HepG2 (cell line): Measurements from ENCODE around the gene SYT8. TPM values are rescaled to one million over a fixed set of nuclear protein-coding genes. Genes with fewer than 3 reads are reported as not detected.

Experiments used
- ATAC-seq: fragments of 200-7000 bp; cut with Tn5 transposase; 3 replicates; pipeline ENCODE4 v1.9.1; 2020; ENCODE audit warnings: mild to moderate bottlenecking, moderate library complexity
- BruUV-seq: library from RNA; stranded (reverse); fragments of 400-500 nt; replicated peaks from 2 replicates; lab custom pipeline; 2021; lab: Mats Ljungman, UMichigan
- CTCF ChIA-PET: fragments of 300-600 bp; formaldehyde crosslinking; extraction: SDS; loops from one replicate; lab custom pipeline; 2021; ENCODE audit warnings: low total read pairs, inconsistent platforms, low intra/inter-chr PET ratio; lab: Yijun Ruan, JAX
- POLR2A ChIA-PET: fragments of 350-600 bp; sonication (Branson Sonifier 250); formaldehyde crosslinking; loops from one replicate; lab custom pipeline; 2020; ENCODE audit warnings: antibody characterized with exemption, inconsistent platforms; lab: Yijun Ruan, JAX
- DNase-seq: peaks from one replicate; pipeline ENCODE4 v3.0.0-alpha.2; 2015; ENCODE audit warnings: low spot score
- FAIRE-seq: peaks from 3 replicates; lab custom pipeline; 2011; peaks lifted over from hg19 to GRCh38; lab: Jason Lieb, UNC
- H2AFZ ChIP-seq: one replicate; pipeline ENCODE4 v1.6.1; 2011; ENCODE audit warnings: low read length, inconsistent platforms
- H3K27ac ChIP-seq: fragments of 300-600 bp; 3 replicates; pipeline ENCODE4 v1.8.0; 2011; ENCODE audit warnings: mixed run types, mild to moderate bottlenecking, mixed read lengths, low read length, inconsistent platforms; ENCODE audit not compliant: insufficient read depth; ENCODE audit errors: extremely low read length
- H3K27me3 ChIP-seq, 2 experiments: fragments of 200-600 bp in 1 of 2; 2 replicates in 1 of 2; 3 replicates in 1 of 2; pipeline versions ENCODE4 v1.6.0 to v1.8.0; 2011; ENCODE audit warnings: low read length in 2 of 2, mild to moderate bottlenecking in 2 of 2, moderate library complexity in 2 of 2, inconsistent platforms in 1 of 2; ENCODE audit not compliant: insufficient read depth in 2 of 2, control insufficient read depth in 1 of 2
- H3K36me3 ChIP-seq, 2 experiments: fragments of 200-600 bp in 1 of 2; replicated peaks in 1 of 2; 2 replicates in 1 of 2; 3 replicates in 1 of 2; pipeline versions ENCODE4 v1.5.1 to v1.8.0; 2011; ENCODE audit warnings: low read length in 2 of 2, inconsistent platforms in 1 of 2; ENCODE audit not compliant: insufficient read depth in 2 of 2, control insufficient read depth in 1 of 2
- H3K4me1 ChIP-seq: 2 replicates; pipeline ENCODE4 v1.5.1; 2012; ENCODE audit warnings: low read length, inconsistent platforms; ENCODE audit not compliant: insufficient read depth
- H3K4me2 ChIP-seq: 2 replicates; pipeline ENCODE4 v1.6.0; 2011; ENCODE audit warnings: low read depth, low read length, inconsistent platforms
- H3K4me3 ChIP-seq, 3 experiments: fragments of 200-600 bp in 1 of 3; sonication (generic), shearing (Covaris generic) in 1 of 3; replicated peaks in 1 of 3; 2 replicates each; pipeline ENCODE4 v1.5.1; 2011 to 2016; ENCODE audit warnings: low read length in 3 of 3, inconsistent platforms in 2 of 3, low read depth in 2 of 3, mild to moderate bottlenecking in 2 of 3, control low read depth in 1 of 3, mixed read lengths in 1 of 3; ENCODE audit not compliant: insufficient read depth in 1 of 3
- H3K79me2 ChIP-seq: one replicate; pipeline ENCODE4 v1.6.1; 2011; ENCODE audit warnings: low read length, inconsistent platforms; ENCODE audit not compliant: insufficient read depth
- H3K9ac ChIP-seq: 2 replicates; pipeline ENCODE4 v1.6.0; 2011; ENCODE audit warnings: mild to moderate bottlenecking, low read depth, low read length, inconsistent platforms; ENCODE audit not compliant: insufficient read depth
- H3K9me3 ChIP-seq: 2 replicates; pipeline ENCODE4 v1.5.1; 2012; ENCODE audit warnings: mild to moderate bottlenecking, low read length
- H4K20me1 ChIP-seq: 2 replicates; pipeline ENCODE4 v1.6.0; 2011; ENCODE audit warnings: inconsistent platforms, mild to moderate bottlenecking, low read length, moderate library complexity; ENCODE audit not compliant: insufficient read depth
- CC2D1A ChIP-seq: sonication (generic); formaldehyde crosslinking; IDR thresholded peaks from 2 replicates; pipeline ENCODE4 v1.8.1; 2023; ENCODE audit warnings: mild to moderate bottlenecking, missing genetic modification reagents
- FOSL1 ChIP-seq: sonication (generic); formaldehyde crosslinking; IDR thresholded peaks from 2 replicates; pipeline ENCODE4 v1.9.0; 2021; ENCODE audit warnings: missing genetic modification reagents, borderline replicate concordance
- HCFC1 ChIP-seq: fragments of 150-350 bp; IDR thresholded peaks from 2 replicates; pipeline ENCODE4 v1.6.1; 2014; ENCODE audit warnings: low read depth, low read length
- KLF12 ChIP-seq: sonication (generic); formaldehyde crosslinking; IDR thresholded peaks from 2 replicates; pipeline ENCODE4 v1.4.0; 2020; ENCODE audit warnings: missing genetic modification reagents, borderline replicate concordance
- MYNN ChIP-seq: sonication (generic); formaldehyde crosslinking; IDR thresholded peaks from 2 replicates; pipeline ENCODE4 v1.4.0; 2020; ENCODE audit warnings: mild to moderate bottlenecking, low read depth, missing genetic modification reagents
- PAF1 ChIP-seq: IDR thresholded peaks from 2 replicates; pipeline ENCODE4 v1.6.1; 2016; ENCODE audit warnings: missing genetic modification reagents, missing compliant biosample characterization
- PLRG1 ChIP-seq: fragments of 450-650 bp; conservative IDR thresholded peaks from 2 replicates; pipeline ENCODE4 v1.6.1; 2016
- RNF2 ChIP-seq: fragments of 450-650 bp; conservative IDR thresholded peaks from 2 replicates; pipeline ENCODE4 v1.6.1; 2016; ENCODE audit warnings: low read depth
- ZFYVE20 ChIP-seq: sonication (generic); formaldehyde crosslinking; IDR thresholded peaks from 2 replicates; pipeline ENCODE4 v1.8.0; 2023; ENCODE audit warnings: low read depth, mild to moderate bottlenecking, moderate library complexity, missing genetic modification reagents, borderline replicate concordance
- ZNF12 ChIP-seq: sonication (generic); formaldehyde crosslinking; IDR thresholded peaks from 2 replicates; pipeline ENCODE4 v1.5.0; 2020; ENCODE audit warnings: missing genetic modification reagents
- ZNF121 ChIP-seq: sonication (generic); formaldehyde crosslinking; IDR thresholded peaks from 2 replicates; pipeline ENCODE4 v1.5.0; 2020; ENCODE audit warnings: mild to moderate bottlenecking, missing genetic modification reagents
- ZNF317 ChIP-seq: sonication (generic); formaldehyde crosslinking; IDR thresholded peaks from 2 replicates; pipeline ENCODE4 v1.5.0; 2020; ENCODE audit warnings: mild to moderate bottlenecking, missing genetic modification reagents
- ZNF607 ChIP-seq: sonication (generic); formaldehyde crosslinking; IDR thresholded peaks from 2 replicates; pipeline ENCODE4 v1.5.1; 2020; ENCODE audit warnings: missing genetic modification reagents, mild to moderate bottlenecking, borderline replicate concordance
- ZNF629 ChIP-seq: sonication (generic); formaldehyde crosslinking; conservative IDR thresholded peaks from 2 replicates; pipeline ENCODE4 v1.5.0; 2020; ENCODE audit warnings: missing genetic modification reagents
- ZNF749 ChIP-seq: sonication (generic); formaldehyde crosslinking; IDR thresholded peaks from 2 replicates; pipeline ENCODE4 v1.8.0; 2022; ENCODE audit warnings: mild to moderate bottlenecking, missing genetic modification reagents, moderate library complexity, borderline replicate concordance
- WGBS: methylation state at CpG from one replicate; pipeline ENCODE4 v1.1.6; 2017; ENCODE audit warnings: low lambda C conversion rate; 5-methylcytosine and 5-hydroxymethylcytosine counted together
- in situ Hi-C: cut with HindIII; loops from 2 replicates; pipeline ENCODE4 v1.10.0; 2017; ENCODE audit warnings: low pct_unique_long_range_greater_than_20kb; ENCODE audit not compliant: extremely low pct_ligation_motif_present
- intact Hi-C: fragments of 100-400 bp; cut with micrococcal nuclease; formaldehyde crosslinking; loops from one replicate; pipeline ENCODE4 v1.10.0; 2022; ENCODE audit not compliant: unreplicated experiment
- polyA plus RNA-seq, 8 experiments: library from polyadenylated mRNA; depleted of rRNA in 3 of 8; stranded (reverse) in 7 of 8; unstranded in 1 of 8; fragments of >200 nt; fragmentation: Illumina TruSeq in 4 of 8; extraction: Trizol in 4 of 8; gene quantifications; 2 replicates each; pipeline versions ENCODE4 v1.2.1 to v1.2.3, GENCODE V29; 2011 to 2016; ENCODE audit warnings: low read depth in 4 of 8, missing spikeins in 1 of 8, mixed read lengths in 1 of 8; ENCODE audit not compliant: insufficient read depth in 1 of 8
- total RNA-seq, 5 experiments: library from RNA; depleted of rRNA; stranded (reverse); fragments of >200 nt; fragmentation: Illumina TruSeq; extraction: Trizol; gene quantifications; 2 replicates each; pipeline ENCODE4 v1.2.3, GENCODE V29; 2016; ENCODE audit warnings: low read depth in 1 of 5
- TF ChIP-seq, protein P1 (sequence below): sonication (generic); formaldehyde crosslinking; IDR thresholded peaks from 2 replicates; pipeline ENCODE4 v1.4.0; 2020; ENCODE audit warnings: missing genetic modification reagents
- TF ChIP-seq, protein P2 (sequence below): sonication (generic); formaldehyde crosslinking; IDR thresholded peaks from 2 replicates; pipeline ENCODE4 v1.4.0; 2020; ENCODE audit warnings: missing genetic modification reagents, mild to moderate bottlenecking, borderline replicate concordance
- TF ChIP-seq, protein P3 (sequence below): sonication (generic); formaldehyde crosslinking; IDR thresholded peaks from 2 replicates; pipeline ENCODE4 v1.4.0; 2020; ENCODE audit warnings: mild to moderate bottlenecking, missing genetic modification reagents
- TF ChIP-seq, protein P4 (sequence below): sonication (generic); formaldehyde crosslinking; IDR thresholded peaks from 2 replicates; pipeline ENCODE4 v1.8.0; 2022; ENCODE audit warnings: low read depth, missing genetic modification reagents

Gene SYT8
- total and polyA plus RNA-seq, 2 of the 13 experiments (the other 11 are each of a cell fraction or from before 2014, with no cell fraction given): 0.60 to 2.3 TPM

DNA sequence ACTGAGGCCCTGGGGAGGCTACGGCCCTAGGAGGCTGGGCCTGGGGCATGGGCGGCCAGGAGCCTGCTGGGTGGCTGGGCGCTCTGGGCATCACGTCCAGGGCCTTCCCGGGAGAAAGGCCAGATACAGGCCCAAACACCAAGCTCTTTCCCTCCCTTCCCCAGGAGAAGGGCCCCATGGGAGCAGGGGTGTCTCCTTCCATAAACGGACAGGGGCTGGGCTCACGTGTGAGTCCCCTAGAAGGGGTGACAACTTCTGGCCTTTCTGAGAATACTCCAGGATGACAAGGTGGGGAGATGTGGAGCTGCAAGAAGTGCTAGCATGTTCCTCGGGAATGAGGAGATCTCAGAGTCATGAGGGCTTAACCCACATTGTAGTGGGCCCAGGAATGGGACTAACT, 19.5 kb upstream of the SYT8 start:
- Histone ChIP-seq H3K79me2 (no peaks in the 10 kb centered on the region), H3K4me3 (no peak overlapping the region), H3K9me3 (0 out of 2 replicates have a peak, but pooled peaks cover 3% of the 10 kb centered on the region), H4K20me1 (no peaks in the 10 kb centered on the region), H3K27ac (no peak overlapping the region), H2AFZ (no peak overlapping the region), H3K4me2 (no peak overlapping the region), H3K27me3 (peaks cover 3 to 61% of the 10 kb centered on the region in 2 experiments; a peak in 3 of 5 replicates), H3K9ac (no peak overlapping the region), H3K36me3 (no peaks in the 10 kb centered on the region), H3K4me1 (no peaks in the 10 kb centered on the region)
- intact Hi-C loops: no loop called here
- ChIA-PET CTCF (no interaction called here), POLR2A (no interaction called here)
- TF ChIP-seq, protein P1, sequence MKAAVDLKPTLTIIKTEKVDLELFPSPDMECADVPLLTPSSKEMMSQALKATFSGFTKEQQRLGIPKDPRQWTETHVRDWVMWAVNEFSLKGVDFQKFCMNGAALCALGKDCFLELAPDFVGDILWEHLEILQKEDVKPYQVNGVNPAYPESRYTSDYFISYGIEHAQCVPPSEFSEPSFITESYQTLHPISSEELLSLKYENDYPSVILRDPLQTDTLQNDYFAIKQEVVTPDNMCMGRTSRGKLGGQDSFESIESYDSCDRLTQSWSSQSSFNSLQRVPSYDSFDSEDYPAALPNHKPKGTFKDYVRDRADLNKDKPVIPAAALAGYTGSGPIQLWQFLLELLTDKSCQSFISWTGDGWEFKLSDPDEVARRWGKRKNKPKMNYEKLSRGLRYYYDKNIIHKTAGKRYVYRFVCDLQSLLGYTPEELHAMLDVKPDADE: no peak
- no peak for TF ChIP-seq MYNN (CRISPR knock-in tag)
- TF ChIP-seq ZFYVE20 (CRISPR knock-in tag): no peak
- TF ChIP-seq ZNF749: no peak
- TF ChIP-seq PAF1: no peak
- TF ChIP-seq FOSL1 (CRISPR knock-in tag): no peak
- TF ChIP-seq RNF2: no peak
- TF ChIP-seq ZNF121 (CRISPR knock-in tag): no peak
- no peak for TF ChIP-seq PLRG1
- TF ChIP-seq HCFC1: no peak
- TF ChIP-seq ZNF12 (CRISPR knock-in tag): no peak
- TF ChIP-seq, protein P2, sequence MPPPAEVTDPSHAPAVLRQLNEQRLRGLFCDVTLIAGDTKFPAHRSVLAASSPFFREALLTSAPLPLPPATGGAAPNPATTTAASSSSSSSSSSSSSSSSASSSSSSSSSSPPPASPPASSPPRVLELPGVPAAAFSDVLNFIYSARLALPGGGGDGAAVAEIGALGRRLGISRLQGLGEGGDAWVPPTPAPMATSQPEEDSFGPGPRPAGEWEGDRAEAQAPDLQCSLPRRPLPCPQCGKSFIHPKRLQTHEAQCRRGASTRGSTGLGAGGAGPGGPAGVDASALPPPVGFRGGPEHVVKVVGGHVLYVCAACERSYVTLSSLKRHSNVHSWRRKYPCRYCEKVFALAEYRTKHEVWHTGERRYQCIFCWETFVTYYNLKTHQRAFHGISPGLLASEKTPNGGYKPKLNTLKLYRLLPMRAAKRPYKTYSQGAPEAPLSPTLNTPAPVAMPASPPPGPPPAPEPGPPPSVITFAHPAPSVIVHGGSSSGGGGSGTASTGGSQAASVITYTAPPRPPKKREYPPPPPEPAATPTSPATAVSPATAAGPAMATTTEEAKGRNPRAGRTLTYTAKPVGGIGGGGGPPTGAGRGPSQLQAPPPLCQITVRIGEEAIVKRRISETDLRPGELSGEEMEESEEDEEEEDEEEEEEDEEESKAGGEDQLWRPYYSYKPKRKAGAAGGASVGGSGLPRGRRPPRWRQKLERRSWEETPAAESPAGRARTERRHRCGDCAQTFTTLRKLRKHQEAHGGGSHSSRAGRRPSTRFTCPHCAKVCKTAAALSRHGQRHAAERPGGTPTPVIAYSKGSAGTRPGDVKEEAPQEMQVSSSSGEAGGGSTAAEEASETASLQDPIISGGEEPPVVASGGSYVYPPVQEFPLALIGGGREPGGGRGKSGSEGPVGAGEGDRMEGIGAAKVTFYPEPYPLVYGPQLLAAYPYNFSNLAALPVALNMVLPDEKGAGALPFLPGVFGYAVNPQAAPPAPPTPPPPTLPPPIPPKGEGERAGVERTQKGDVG (CRISPR knock-in tag): no peak
- no peak for TF ChIP-seq KLF12
- TF ChIP-seq, protein P3, sequence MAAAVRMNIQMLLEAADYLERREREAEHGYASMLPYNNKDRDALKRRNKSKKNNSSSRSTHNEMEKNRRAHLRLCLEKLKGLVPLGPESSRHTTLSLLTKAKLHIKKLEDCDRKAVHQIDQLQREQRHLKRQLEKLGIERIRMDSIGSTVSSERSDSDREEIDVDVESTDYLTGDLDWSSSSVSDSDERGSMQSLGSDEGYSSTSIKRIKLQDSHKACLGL (CRISPR knock-in tag): no peak
- TF ChIP-seq ZNF317 (CRISPR knock-in tag): no peak
- no peak for TF ChIP-seq ZNF629 (CRISPR knock-in tag)
- no peak for TF ChIP-seq CC2D1A (CRISPR knock-in tag)
- TF ChIP-seq ZNF607 (CRISPR knock-in tag): no peak
- TF ChIP-seq, protein P4, sequence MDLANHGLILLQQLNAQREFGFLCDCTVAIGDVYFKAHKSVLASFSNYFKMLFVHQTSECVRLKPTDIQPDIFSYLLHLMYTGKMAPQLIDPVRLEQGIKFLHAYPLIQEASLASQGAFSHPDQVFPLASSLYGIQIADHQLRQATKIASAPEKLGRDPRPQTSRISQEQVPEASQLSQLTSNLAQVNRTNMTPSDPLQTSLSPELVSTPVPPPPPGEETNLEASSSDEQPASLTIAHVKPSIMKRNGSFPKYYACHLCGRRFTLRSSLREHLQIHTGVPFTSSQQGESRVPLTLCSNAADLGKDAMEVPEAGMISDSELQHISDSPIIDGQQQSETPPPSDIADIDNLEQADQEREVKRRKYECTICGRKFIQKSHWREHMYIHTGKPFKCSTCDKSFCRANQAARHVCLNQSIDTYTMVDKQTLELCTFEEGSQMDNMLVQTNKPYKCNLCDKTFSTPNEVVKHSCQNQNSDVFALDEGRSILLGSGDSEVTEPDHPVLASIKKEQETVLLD (CRISPR knock-in tag): no peak
- DNase-seq (no peak), FAIRE-seq (no peak), ATAC-seq (no peak)
- in situ Hi-C loops: no loop called here
- 31% methylated on average over 3 of the region's 8 CpGs for WGBS
- BruUV-seq: no TSS peak
